Ascending aorta (tissue), 2 donors: Measurements from ENCODE around the gene FOXP1. TPM values are rescaled to one million over a fixed set of nuclear protein-coding genes. Genes with fewer than 3 reads are reported as not detected.

Source experiments
- DNase-seq, 2 donors: peaks; one replicate each; pipeline ENCODE4 v3.0.0-alpha.2; 2019; ENCODE audit warnings: low spot score in 2 of 2
- H3K27ac ChIP-seq, 2 donors: fragments of 200-600 bp; sonication (generic); one replicate each; pipeline ENCODE4 v1.5.1; 2016 to 2017; ENCODE audit warnings: mild to moderate bottlenecking in 1 of 2
- H3K27me3 ChIP-seq: fragments of 200-600 bp; sonication (generic); one replicate; pipeline ENCODE4 v1.5.1; 2017
- H3K36me3 ChIP-seq, 2 donors: fragments of 200-600 bp; sonication (generic); one replicate each; pipeline ENCODE4 v1.5.1; 2016
- H3K4me1 ChIP-seq, 2 donors: fragments of 200-600 bp; sonication (generic); one replicate each; pipeline ENCODE4 v1.5.1; 2016 to 2017; ENCODE audit warnings: mild to moderate bottlenecking in 1 of 2
- H3K4me3 ChIP-seq, 2 donors: fragments of 200-600 bp; sonication (generic); one replicate each; pipeline ENCODE4 v1.5.1; 2016 to 2017; ENCODE audit warnings: mild to moderate bottlenecking in 1 of 2
- H3K9me3 ChIP-seq, 2 donors: fragments of 200-600 bp; sonication (generic); one replicate each; pipeline ENCODE4 v1.5.1; 2016
- CTCF ChIP-seq, 3 experiments: fragments of 200-600 bp in 2 of 3; fragments of 450-650 bp in 1 of 3; sonication (generic) in 2 of 3; IDR thresholded peaks; one replicate each; pipeline ENCODE4 v1.5.1; 2016 to 2019; ENCODE audit warnings: antibody characterized with exemption in 3 of 3, mild to moderate bottlenecking in 1 of 3, moderate library complexity in 1 of 3
- intact Hi-C: fragments of 100-400 bp; cut with DNase I; formaldehyde crosslinking; loops from one replicate; pipeline ENCODE4 v1.15.1; 2023
- total RNA-seq: library from RNA; depleted of rRNA; stranded (reverse); fragments of >200 nt; gene quantifications from one replicate; pipeline ENCODE4 v1.1.0, GENCODE V29; 2016

Gene FOXP1
- total RNA-seq, 1 donor from 2014 or later, result 171 TPM

DNA sequence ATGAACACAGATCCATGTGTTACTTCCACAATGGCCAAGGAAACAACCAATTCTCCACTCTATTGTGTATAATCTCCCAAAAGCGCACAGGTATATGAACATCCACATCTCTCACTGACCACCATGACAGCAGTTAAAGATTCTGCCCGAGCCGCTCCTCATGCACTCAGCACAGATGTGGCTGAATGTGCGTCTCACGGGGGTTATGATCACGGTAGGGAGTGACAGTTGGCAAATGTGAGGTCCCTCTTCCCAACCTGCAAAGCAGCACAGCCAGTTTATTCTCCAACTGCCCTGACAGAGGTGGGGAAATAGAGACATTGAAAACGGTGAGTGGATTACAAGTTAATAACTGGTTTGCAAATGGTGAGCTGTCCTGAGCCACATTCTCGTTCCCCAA is 17.6 kb downstream of the FOXP1 start:
- TF ChIP-seq CTCF (IDR thresholded peaks at IDR 0.05), result no peak
- no peak overlapping the region for H3K27ac ChIP-seq
- no peak for DNase-seq
- no peak overlapping the region for H3K4me3 ChIP-seq
- intact Hi-C loops, result no loop called here
- H3K27me3 ChIP-seq, result no peaks in the 10 kb centered on the region
- H3K4me1 ChIP-seq, result peaks cover 0 to 3% of the 10 kb centered on the region in 2 donors
- no peaks in the 10 kb centered on the region for H3K9me3 ChIP-seq
- H3K36me3 ChIP-seq, result peaks cover 3 to 5% of the 10 kb centered on the region in 2 donors

- Histone ChIP-seq H3K4me3 (no peak overlapping the region), H3K4me1 (no peaks in the 10 kb centered on the region), H3K27me3 (no peaks in the 10 kb centered on the region), H3K27ac (no peak overlapping the region), H3K9me3 (no peaks in the 10 kb centered on the region), H3K36me3 (peaks cover 5 to 7% of the 10 kb centered on the region in 2 donors)
- no peak for DNase-seq
- intact Hi-C loops, result no loop called here
- TF ChIP-seq CTCF (IDR thresholded peaks at IDR 0.05), result no peak
Measured at GRCh38 chr3:71565316-71565715, 18.2 kb downstream of the FOXP1 start.

- intact Hi-C loops, result no loop called here
- Histone ChIP-seq H3K27ac (no peak overlapping the region), H3K4me3 (no peak overlapping the region), H3K27me3 (no peaks in the 10 kb centered on the region), H3K4me1 (no peaks in the 10 kb centered on the region), H3K36me3 (peaks cover 5 to 11% of the 10 kb centered on the region in 2 donors), H3K9me3 (no peaks in the 10 kb centered on the region)
- TF ChIP-seq CTCF (IDR thresholded peaks at IDR 0.05), result no peak
- no peak for DNase-seq
Measured at GRCh38 chr3:71564361-71564760, 19.2 kb downstream of the FOXP1 start.

GRCh38 chr3:71563827-71564226 is 19.7 kb downstream of the FOXP1 start:
- DNase-seq, result no peak
- TF ChIP-seq CTCF (IDR thresholded peaks at IDR 0.05), result no peak
- intact Hi-C loops, result no loop called here

DNA sequence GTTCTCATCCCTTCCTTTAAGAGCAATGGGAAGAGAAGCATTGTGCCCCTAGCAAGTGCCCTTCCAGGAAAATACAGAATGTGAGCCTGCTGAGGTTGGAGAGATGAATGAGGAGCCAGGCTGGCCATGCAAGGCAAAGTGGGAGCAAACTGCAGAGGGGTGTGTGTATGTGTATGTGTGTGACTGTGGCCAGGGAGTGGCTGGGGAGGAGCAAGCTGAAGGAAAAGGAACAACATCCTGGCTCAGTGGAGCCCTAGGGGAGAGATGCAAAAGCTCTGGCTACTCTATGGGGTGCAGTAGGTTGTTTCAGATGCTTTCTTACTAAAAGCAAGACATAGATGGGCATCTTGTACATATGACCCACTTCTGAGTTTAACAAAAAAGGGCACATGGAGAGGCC is 20.6 kb downstream of the FOXP1 start:
- Histone ChIP-seq H3K27me3 (no peaks in the 10 kb centered on the region), H3K9me3 (no peaks in the 10 kb centered on the region), H3K4me1 (no peaks in the 10 kb centered on the region), H3K4me3 (no peak overlapping the region), H3K27ac (no peak overlapping the region), H3K36me3 (peaks cover 5 to 11% of the 10 kb centered on the region in 2 donors)
- intact Hi-C loops, result no loop called here
- TF ChIP-seq CTCF (IDR thresholded peaks at IDR 0.05), result no peak
- DNase-seq, result no peak

More at GRCh38 chr3:71563827-71564226, 19.7 kb downstream of the FOXP1 start:
- H3K36me3 ChIP-seq, result peaks cover 5 to 11% of the 10 kb centered on the region in 2 donors
- no peak overlapping the region for H3K27ac ChIP-seq
- H3K4me1 ChIP-seq, result no peaks in the 10 kb centered on the region
- H3K27me3 ChIP-seq, result no peaks in the 10 kb centered on the region
- no peaks in the 10 kb centered on the region for H3K9me3 ChIP-seq
- no peak overlapping the region for H3K4me3 ChIP-seq

DNA sequence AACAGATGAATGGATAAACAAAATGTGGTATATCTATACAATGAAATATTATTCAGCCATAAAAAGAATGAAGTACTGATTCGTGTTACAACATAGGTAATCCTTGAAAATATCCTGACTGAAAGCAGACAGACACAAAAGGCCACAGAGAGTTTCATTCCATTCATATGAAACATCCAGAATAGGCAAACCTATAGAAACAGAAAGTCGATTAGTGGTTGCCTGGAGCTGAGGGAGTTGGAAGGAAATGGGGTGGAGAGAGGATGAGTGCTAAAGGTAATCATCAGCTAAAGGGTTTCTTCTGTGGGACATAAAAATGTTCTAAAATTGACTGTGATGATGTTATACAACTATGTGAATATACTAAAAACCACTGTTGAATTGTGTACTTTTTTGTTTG is 22.9 kb downstream of the FOXP1 start:
- Histone ChIP-seq H3K4me3 (no peak overlapping the region), H3K27ac (no peak overlapping the region), H3K27me3 (no peaks in the 10 kb centered on the region), H3K36me3 (peaks cover 5 to 8% of the 10 kb centered on the region in 2 donors), H3K4me1 (no peaks in the 10 kb centered on the region), H3K9me3 (no peaks in the 10 kb centered on the region)
- no peak for DNase-seq
- no peak for TF ChIP-seq CTCF (IDR thresholded peaks at IDR 0.05)
- intact Hi-C loops, result no loop called here
